GM23338 (cell line): ENCODE data around the gene TMPRSS3.

ENCODE experiments used
- EZH2 ChIP-seq: fragments of 200-600 bp; sonication (generic); IDR thresholded peaks from one replicate; pipeline ENCODE4 v1.8.0; 2017; ENCODE audit warnings: antibody characterized with exemption, mild to moderate bottlenecking, low read depth; ENCODE audit not compliant: unreplicated experiment
- EZH2phosphoT487 ChIP-seq: fragments of 200-600 bp; sonication (generic); IDR thresholded peaks from one replicate; pipeline ENCODE4 v1.8.1; 2018; ENCODE audit warnings: antibody characterized with exemption; ENCODE audit not compliant: unreplicated experiment
- JUNB ChIP-seq: IDR thresholded peaks from one replicate; pipeline ENCODE4 v1.6.1; 2016; ENCODE audit warnings: antibody characterized with exemption; ENCODE audit not compliant: unreplicated experiment
- POLR2AphosphoS5 ChIP-seq: IDR thresholded peaks from 2 replicates; pipeline ENCODE4 v1.6.1; 2016; ENCODE audit warnings: antibody characterized with exemption, low read depth
- STAT1 ChIP-seq: IDR thresholded peaks from one replicate; pipeline ENCODE4 v1.6.1; 2016; ENCODE audit warnings: antibody characterized with exemption; ENCODE audit not compliant: unreplicated experiment
- ZNF114 ChIP-seq: fragments of 250-450 bp; sonication (Bioruptor Pico); IDR thresholded peaks from 2 replicates; pipeline ENCODE4 v1.5.0; 2020; ENCODE audit warnings: mild to moderate bottlenecking, moderate library complexity
- TF ChIP-seq, protein P1 (sequence below), 2 experiments: fragments of 200-600 bp in 1 of 2; sonication (generic) in 1 of 2; conservative IDR thresholded peaks; 2 replicates each; pipeline versions ENCODE4 v1.5.1 to v1.6.1; 2016 to 2017; ENCODE audit warnings: antibody characterized with exemption in 2 of 2, low read depth in 2 of 2, mild to moderate bottlenecking in 2 of 2, moderate library complexity in 1 of 2
- TF ChIP-seq, protein P2 (sequence below): IDR thresholded peaks from 2 replicates; pipeline ENCODE4 v1.6.1; 2016; ENCODE audit warnings: antibody characterized with exemption

DNA sequence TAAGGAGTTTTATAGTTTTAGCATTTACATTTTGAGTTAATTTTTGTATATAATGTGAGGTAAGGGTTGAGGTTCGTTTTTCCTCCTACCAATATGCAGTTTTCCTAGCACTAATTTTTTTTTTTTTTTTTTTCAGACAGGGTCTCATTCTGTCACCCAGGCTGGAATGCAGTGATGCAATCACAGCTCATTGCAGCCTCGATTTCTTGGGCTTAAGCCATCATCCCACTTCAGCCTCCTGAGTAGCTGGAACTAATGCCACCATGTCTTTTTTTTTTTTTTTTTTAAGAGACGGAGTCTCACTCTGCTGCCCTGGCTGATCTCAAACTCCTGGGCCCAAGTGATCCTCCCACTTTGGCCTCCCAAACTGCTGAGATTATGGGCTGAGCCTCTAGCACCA lies 5.3 kb upstream of the TMPRSS3 start:
- TF ChIP-seq, protein P1, sequence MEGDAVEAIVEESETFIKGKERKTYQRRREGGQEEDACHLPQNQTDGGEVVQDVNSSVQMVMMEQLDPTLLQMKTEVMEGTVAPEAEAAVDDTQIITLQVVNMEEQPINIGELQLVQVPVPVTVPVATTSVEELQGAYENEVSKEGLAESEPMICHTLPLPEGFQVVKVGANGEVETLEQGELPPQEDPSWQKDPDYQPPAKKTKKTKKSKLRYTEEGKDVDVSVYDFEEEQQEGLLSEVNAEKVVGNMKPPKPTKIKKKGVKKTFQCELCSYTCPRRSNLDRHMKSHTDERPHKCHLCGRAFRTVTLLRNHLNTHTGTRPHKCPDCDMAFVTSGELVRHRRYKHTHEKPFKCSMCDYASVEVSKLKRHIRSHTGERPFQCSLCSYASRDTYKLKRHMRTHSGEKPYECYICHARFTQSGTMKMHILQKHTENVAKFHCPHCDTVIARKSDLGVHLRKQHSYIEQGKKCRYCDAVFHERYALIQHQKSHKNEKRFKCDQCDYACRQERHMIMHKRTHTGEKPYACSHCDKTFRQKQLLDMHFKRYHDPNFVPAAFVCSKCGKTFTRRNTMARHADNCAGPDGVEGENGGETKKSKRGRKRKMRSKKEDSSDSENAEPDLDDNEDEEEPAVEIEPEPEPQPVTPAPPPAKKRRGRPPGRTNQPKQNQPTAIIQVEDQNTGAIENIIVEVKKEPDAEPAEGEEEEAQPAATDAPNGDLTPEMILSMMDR (conservative IDR thresholded peaks at IDR 0.05; ENCODE audit: low read depth in 2 of 2): no peak
- TF ChIP-seq EZH2 (no peak), JUNB (no peak), EZH2phosphoT487 (no peak), POLR2AphosphoS5 (no peak), STAT1 (no peak), ZNF114 (no peak)
- TF ChIP-seq, protein P2, sequence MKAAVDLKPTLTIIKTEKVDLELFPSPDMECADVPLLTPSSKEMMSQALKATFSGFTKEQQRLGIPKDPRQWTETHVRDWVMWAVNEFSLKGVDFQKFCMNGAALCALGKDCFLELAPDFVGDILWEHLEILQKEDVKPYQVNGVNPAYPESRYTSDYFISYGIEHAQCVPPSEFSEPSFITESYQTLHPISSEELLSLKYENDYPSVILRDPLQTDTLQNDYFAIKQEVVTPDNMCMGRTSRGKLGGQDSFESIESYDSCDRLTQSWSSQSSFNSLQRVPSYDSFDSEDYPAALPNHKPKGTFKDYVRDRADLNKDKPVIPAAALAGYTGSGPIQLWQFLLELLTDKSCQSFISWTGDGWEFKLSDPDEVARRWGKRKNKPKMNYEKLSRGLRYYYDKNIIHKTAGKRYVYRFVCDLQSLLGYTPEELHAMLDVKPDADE: no peak
